Liver (tissue), 3 donors: Measurements from ENCODE around the gene CCNI2.

Source experiments
- EGR1 ChIP-seq, 2 donors: IDR thresholded peaks; 2 replicates each; pipeline ENCODE4 v1.6.1; 2016 to 2018; ENCODE audit warnings: antibody characterized with exemption in 2 of 2, low read depth in 2 of 2
- GABPA ChIP-seq, 2 donors: IDR thresholded peaks in 1 of 2; conservative IDR thresholded peaks in 1 of 2; 2 replicates each; pipeline ENCODE4 v1.6.1; 2016; ENCODE audit warnings: antibody characterized with exemption in 2 of 2, mild to moderate bottlenecking in 1 of 2, moderate library complexity in 1 of 2
- NR2F2 ChIP-seq: IDR thresholded peaks from 2 replicates; pipeline ENCODE4 v1.6.1; 2016; ENCODE audit warnings: antibody characterized with exemption
- RAD21 ChIP-seq, 2 donors: IDR thresholded peaks; 2 replicates each; pipeline ENCODE4 v1.6.1; 2016; ENCODE audit warnings: antibody characterized with exemption in 2 of 2, mild to moderate bottlenecking in 2 of 2
- RXRA ChIP-seq, 2 donors: IDR thresholded peaks; 2 replicates each; pipeline ENCODE4 v1.6.1; 2017 to 2018; ENCODE audit warnings: antibody characterized with exemption in 2 of 2, mild to moderate bottlenecking in 1 of 2
- YY1 ChIP-seq: IDR thresholded peaks from 2 replicates; pipeline ENCODE4 v1.6.1; 2016; ENCODE audit warnings: antibody characterized with exemption, mild to moderate bottlenecking
- TF ChIP-seq, protein P1 (sequence below): fragments of 150-350 bp; IDR thresholded peaks from 2 replicates; pipeline ENCODE4 v1.5.1; 2017; ENCODE audit warnings: improper control_type of control experiment, low read depth, low read length; ENCODE audit not compliant: missing input control
- TF ChIP-seq, protein P2 (sequence below): IDR thresholded peaks from 2 replicates; pipeline ENCODE4 v1.6.1; 2016; ENCODE audit warnings: antibody characterized with exemption, mild to moderate bottlenecking
- TF ChIP-seq, protein P3 (sequence below): IDR thresholded peaks from 2 replicates; pipeline ENCODE4 v1.6.1; 2016; ENCODE audit warnings: antibody characterized with exemption
- donor health status: healthy.
- donor health status: healthy.

DNA sequence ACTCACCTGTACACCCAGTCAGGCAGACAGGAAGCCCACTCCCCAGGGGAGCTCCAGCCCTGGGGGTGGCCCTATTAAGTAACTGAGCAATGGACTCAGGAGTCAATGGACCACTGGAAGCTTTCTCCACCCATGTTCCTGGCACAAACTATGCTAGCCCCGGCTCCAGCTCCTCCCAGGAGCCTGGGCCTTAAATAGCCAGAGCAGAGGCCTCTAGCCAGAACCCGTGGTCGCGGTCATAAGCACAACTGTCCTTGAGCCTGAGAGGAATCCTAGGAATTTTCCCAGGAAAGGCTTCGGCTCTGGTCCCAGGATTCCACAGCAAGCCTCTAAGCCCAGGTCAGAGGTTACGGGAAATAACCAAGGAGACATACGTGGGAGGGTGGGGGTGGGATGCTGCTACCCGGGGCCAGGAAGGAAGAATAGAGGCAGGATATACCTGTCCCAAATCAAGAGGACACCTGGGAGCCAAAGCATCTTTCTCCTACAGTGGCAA lies 24.3 kb downstream of the CCNI2 start:
- TF ChIP-seq, protein P1, sequence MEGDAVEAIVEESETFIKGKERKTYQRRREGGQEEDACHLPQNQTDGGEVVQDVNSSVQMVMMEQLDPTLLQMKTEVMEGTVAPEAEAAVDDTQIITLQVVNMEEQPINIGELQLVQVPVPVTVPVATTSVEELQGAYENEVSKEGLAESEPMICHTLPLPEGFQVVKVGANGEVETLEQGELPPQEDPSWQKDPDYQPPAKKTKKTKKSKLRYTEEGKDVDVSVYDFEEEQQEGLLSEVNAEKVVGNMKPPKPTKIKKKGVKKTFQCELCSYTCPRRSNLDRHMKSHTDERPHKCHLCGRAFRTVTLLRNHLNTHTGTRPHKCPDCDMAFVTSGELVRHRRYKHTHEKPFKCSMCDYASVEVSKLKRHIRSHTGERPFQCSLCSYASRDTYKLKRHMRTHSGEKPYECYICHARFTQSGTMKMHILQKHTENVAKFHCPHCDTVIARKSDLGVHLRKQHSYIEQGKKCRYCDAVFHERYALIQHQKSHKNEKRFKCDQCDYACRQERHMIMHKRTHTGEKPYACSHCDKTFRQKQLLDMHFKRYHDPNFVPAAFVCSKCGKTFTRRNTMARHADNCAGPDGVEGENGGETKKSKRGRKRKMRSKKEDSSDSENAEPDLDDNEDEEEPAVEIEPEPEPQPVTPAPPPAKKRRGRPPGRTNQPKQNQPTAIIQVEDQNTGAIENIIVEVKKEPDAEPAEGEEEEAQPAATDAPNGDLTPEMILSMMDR: no peak
- no peak for TF ChIP-seq EGR1 (IDR thresholded peaks at IDR 0.05; ENCODE audit: low read depth in 2 of 2)
- TF ChIP-seq, protein P2, sequence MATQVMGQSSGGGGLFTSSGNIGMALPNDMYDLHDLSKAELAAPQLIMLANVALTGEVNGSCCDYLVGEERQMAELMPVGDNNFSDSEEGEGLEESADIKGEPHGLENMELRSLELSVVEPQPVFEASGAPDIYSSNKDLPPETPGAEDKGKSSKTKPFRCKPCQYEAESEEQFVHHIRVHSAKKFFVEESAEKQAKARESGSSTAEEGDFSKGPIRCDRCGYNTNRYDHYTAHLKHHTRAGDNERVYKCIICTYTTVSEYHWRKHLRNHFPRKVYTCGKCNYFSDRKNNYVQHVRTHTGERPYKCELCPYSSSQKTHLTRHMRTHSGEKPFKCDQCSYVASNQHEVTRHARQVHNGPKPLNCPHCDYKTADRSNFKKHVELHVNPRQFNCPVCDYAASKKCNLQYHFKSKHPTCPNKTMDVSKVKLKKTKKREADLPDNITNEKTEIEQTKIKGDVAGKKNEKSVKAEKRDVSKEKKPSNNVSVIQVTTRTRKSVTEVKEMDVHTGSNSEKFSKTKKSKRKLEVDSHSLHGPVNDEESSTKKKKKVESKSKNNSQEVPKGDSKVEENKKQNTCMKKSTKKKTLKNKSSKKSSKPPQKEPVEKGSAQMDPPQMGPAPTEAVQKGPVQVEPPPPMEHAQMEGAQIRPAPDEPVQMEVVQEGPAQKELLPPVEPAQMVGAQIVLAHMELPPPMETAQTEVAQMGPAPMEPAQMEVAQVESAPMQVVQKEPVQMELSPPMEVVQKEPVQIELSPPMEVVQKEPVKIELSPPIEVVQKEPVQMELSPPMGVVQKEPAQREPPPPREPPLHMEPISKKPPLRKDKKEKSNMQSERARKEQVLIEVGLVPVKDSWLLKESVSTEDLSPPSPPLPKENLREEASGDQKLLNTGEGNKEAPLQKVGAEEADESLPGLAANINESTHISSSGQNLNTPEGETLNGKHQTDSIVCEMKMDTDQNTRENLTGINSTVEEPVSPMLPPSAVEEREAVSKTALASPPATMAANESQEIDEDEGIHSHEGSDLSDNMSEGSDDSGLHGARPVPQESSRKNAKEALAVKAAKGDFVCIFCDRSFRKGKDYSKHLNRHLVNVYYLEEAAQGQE: no peak
- peak; percentile 60 for TF ChIP-seq NR2F2
- TF ChIP-seq RXRA (IDR thresholded peaks at IDR 0.05): peak in 1 of 2 donors; percentile 17
- TF ChIP-seq RAD21 (IDR thresholded peaks at IDR 0.05): no peak
- TF ChIP-seq, protein P3, sequence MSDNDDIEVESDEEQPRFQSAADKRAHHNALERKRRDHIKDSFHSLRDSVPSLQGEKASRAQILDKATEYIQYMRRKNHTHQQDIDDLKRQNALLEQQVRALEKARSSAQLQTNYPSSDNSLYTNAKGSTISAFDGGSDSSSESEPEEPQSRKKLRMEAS: no peak
- no peak for TF ChIP-seq YY1
- no peak for TF ChIP-seq GABPA (IDR thresholded peaks at IDR 0.05 in 1 of 2, conservative IDR thresholded peaks at IDR 0.05 in 1 of 2)
